H1 (cell line): ENCODE data around the gene HPN. TPM values are rescaled to one million over a fixed set of nuclear protein-coding genes. Genes with fewer than 3 reads are reported as not detected.

Experiments used
- CTCF ChIA-PET: fragments of 300-600 bp; sonication (Branson Sonifier 250); formaldehyde crosslinking; loops from one replicate; lab custom pipeline; 2021; ENCODE audit not compliant: partially characterized antibody; lab: Charles Lee
- POLR2A ChIA-PET: fragments of 300-600 bp; sonication (Branson Sonifier 250); formaldehyde crosslinking; loops from one replicate; lab custom pipeline; 2021; ENCODE audit warnings: inconsistent platforms; ENCODE audit not compliant: partially characterized antibody; lab: Charles Lee
- DNase-seq, 2 experiments: peaks; one replicate each; pipeline versions ENCODE4 v3.0.0 to v3.0.0-alpha.2; 2010 to 2022; ENCODE audit warnings: low spot score in 2 of 2, low read depth in 1 of 2, mixed read lengths in 1 of 2
- FAIRE-seq: peaks from 2 replicates; lab custom pipeline; 2011; peaks lifted over from hg19 to GRCh38; lab: Jason Lieb, UNC
- H2AFZ ChIP-seq: 2 replicates; pipeline ENCODE4 v1.8.1; 2012; ENCODE audit warnings: low read length, inconsistent platforms
- H2AK5ac ChIP-seq: 2 replicates; pipeline ENCODE4 v1.6.1; 2013; ENCODE audit warnings: low read depth, low read length
- H2BK120ac ChIP-seq: replicated peaks from 2 replicates; pipeline ENCODE3; 2013; ENCODE audit warnings: low read depth, low read length, inconsistent platforms
- H2BK12ac ChIP-seq: 2 replicates; pipeline ENCODE4 v1.6.1; 2013; ENCODE audit warnings: low read depth, low read length
- H2BK15ac ChIP-seq: 2 replicates; pipeline ENCODE4 v1.6.1; 2013; ENCODE audit warnings: low read length
- H2BK20ac ChIP-seq: 2 replicates; pipeline ENCODE4 v1.6.1; 2013; ENCODE audit warnings: low read length
- H2BK5ac ChIP-seq: 2 replicates; pipeline ENCODE4 v1.6.1; 2013; ENCODE audit warnings: low read depth, low read length
- H3K14ac ChIP-seq: 2 replicates; pipeline ENCODE4 v1.6.1; 2013; ENCODE audit warnings: inconsistent platforms; ENCODE audit not compliant: insufficient read length
- H3K18ac ChIP-seq: 2 replicates; pipeline ENCODE4 v1.6.1; 2013; ENCODE audit warnings: low read length; ENCODE audit errors: extremely low read depth
- H3K23ac ChIP-seq: 2 replicates; pipeline ENCODE4 v1.6.1; 2013; ENCODE audit warnings: inconsistent platforms; ENCODE audit not compliant: insufficient read length
- H3K23me2 ChIP-seq: 2 replicates; pipeline ENCODE4 v1.6.1; 2013; ENCODE audit warnings: low read depth, low read length
- H3K27ac ChIP-seq: 2 replicates; pipeline ENCODE4 v1.6.1; 2011; ENCODE audit warnings: low read depth, low read length, inconsistent platforms
- H3K27me3 ChIP-seq, 4 experiments: replicated peaks in 1 of 4; 1 replicate in 1 of 4; 2 replicates in 3 of 4; pipeline versions ENCODE4 v1.6.1 to v1.8.1; 2011 to 2013; ENCODE audit warnings: low read length in 3 of 4, mild to moderate bottlenecking in 3 of 4, inconsistent platforms in 2 of 4, mixed read lengths in 2 of 4, moderate library complexity in 1 of 4; ENCODE audit not compliant: control insufficient read depth in 3 of 4, insufficient read depth in 3 of 4; ENCODE audit errors: extremely low read depth in 1 of 4
- H3K36me3 ChIP-seq, 4 experiments: 2 replicates each; pipeline versions ENCODE4 v1.6.1 to v1.8.1; 2011 to 2013; ENCODE audit warnings: mild to moderate bottlenecking in 4 of 4, low read length in 3 of 4, moderate library complexity in 2 of 4, control low read depth in 1 of 4, inconsistent platforms in 1 of 4; ENCODE audit not compliant: insufficient read depth in 4 of 4, control insufficient read depth in 2 of 4
- H3K4ac ChIP-seq: replicated peaks from 2 replicates; pipeline ENCODE3; 2013; ENCODE audit warnings: low read length, low read depth, mixed read lengths, inconsistent platforms; ENCODE audit not compliant: insufficient read length
- H3K4me1 ChIP-seq, 4 experiments: replicated peaks in 1 of 4; 1 replicate in 1 of 4; 2 replicates in 3 of 4; pipeline versions ENCODE4 v1.6.1 to v1.8.1; 2011 to 2013; ENCODE audit warnings: low read length in 3 of 4, inconsistent platforms in 2 of 4, mixed read lengths in 1 of 4; ENCODE audit not compliant: insufficient read depth in 4 of 4, control insufficient read depth in 3 of 4
- H3K4me2 ChIP-seq, 2 experiments: 2 replicates each; pipeline versions ENCODE4 v1.6.1 to v1.8.1; 2011 to 2013; ENCODE audit warnings: low read depth in 2 of 2, low read length in 2 of 2, control low read depth in 1 of 2, inconsistent platforms in 1 of 2, mild to moderate bottlenecking in 1 of 2; ENCODE audit not compliant: insufficient read depth in 1 of 2
- H3K4me3 ChIP-seq, 4 experiments: fragments of 200-600, 300-600 bp in 1 of 4; sonication (generic), shearing (Covaris generic), sonication (Bioruptor Twin) in 1 of 4; 2 replicates each; pipeline versions ENCODE4 v1.5.1 to v1.8.1; 2011 to 2016; ENCODE audit warnings: low read length in 4 of 4, low read depth in 3 of 4, control low read depth in 2 of 4, inconsistent platforms in 2 of 4, mild to moderate bottlenecking in 2 of 4, mixed read lengths in 1 of 4, moderate library complexity in 1 of 4; ENCODE audit not compliant: insufficient read depth in 2 of 4; ENCODE audit errors: extremely low read depth in 1 of 4
- H3K56ac ChIP-seq: replicated peaks from 2 replicates; pipeline ENCODE3; 2013; ENCODE audit warnings: low read depth, mild to moderate bottlenecking, mixed read lengths, low read length, inconsistent platforms; ENCODE audit not compliant: insufficient read length
- H3K79me1 ChIP-seq: 2 replicates; pipeline ENCODE4 v1.6.1; 2013; ENCODE audit warnings: low read depth, low read length, control low read depth
- H3K79me2 ChIP-seq, 2 experiments: 2 replicates each; pipeline versions ENCODE4 v1.6.1 to v1.8.1; 2012 to 2013; ENCODE audit warnings: low read length in 2 of 2, mild to moderate bottlenecking in 2 of 2, inconsistent platforms in 1 of 2; ENCODE audit not compliant: insufficient read depth in 2 of 2, control insufficient read depth in 1 of 2
- H3K9ac ChIP-seq, 4 experiments: replicated peaks in 1 of 4; 1 replicate in 1 of 4; 2 replicates in 3 of 4; pipeline versions ENCODE4 v1.6.1 to v1.8.1; 2011 to 2013; ENCODE audit warnings: low read depth in 3 of 4, low read length in 3 of 4, control low read depth in 2 of 4, mild to moderate bottlenecking in 2 of 4, moderate library complexity in 2 of 4, inconsistent platforms in 1 of 4; ENCODE audit errors: extremely low read depth in 1 of 4
- H3K9me3 ChIP-seq, 2 experiments: 2 replicates each; pipeline versions ENCODE4 v1.6.1 to v1.8.1; 2012 to 2013; ENCODE audit warnings: mild to moderate bottlenecking in 2 of 2, moderate library complexity in 2 of 2, control low read depth in 1 of 2, inconsistent platforms in 1 of 2, low read depth in 1 of 2, low read length in 1 of 2, mixed read lengths in 1 of 2; ENCODE audit not compliant: insufficient read depth in 2 of 2
- H4K20me1 ChIP-seq, 2 experiments: replicated peaks in 1 of 2; 2 replicates each; pipeline versions ENCODE3 to v1.8.1; 2011 to 2013; ENCODE audit warnings: inconsistent platforms in 2 of 2, low read length in 2 of 2, mild to moderate bottlenecking in 1 of 2; ENCODE audit not compliant: insufficient read depth in 2 of 2, control insufficient read depth in 1 of 2
- H4K5ac ChIP-seq: 2 replicates; pipeline ENCODE4 v1.6.1; 2013; ENCODE audit warnings: low read length, low read depth, mixed read lengths, inconsistent platforms; ENCODE audit not compliant: insufficient read length
- H4K8ac ChIP-seq: 2 replicates; pipeline ENCODE4 v1.8.0; 2013; ENCODE audit warnings: mild to moderate bottlenecking, moderate library complexity, low read length, inconsistent platforms; ENCODE audit not compliant: insufficient read depth; ENCODE audit errors: extremely low read depth
- H4K91ac ChIP-seq: replicated peaks from 2 replicates; pipeline ENCODE3; 2013; ENCODE audit warnings: low read length, mixed read lengths, inconsistent platforms; ENCODE audit not compliant: insufficient read length
- E2F6 ChIP-seq: IDR thresholded peaks from 2 replicates; pipeline ENCODE4 v1.6.1; 2012; ENCODE audit warnings: inconsistent platforms
- GTF2F1 ChIP-seq: IDR thresholded peaks from 2 replicates; pipeline ENCODE4 v1.6.1; 2012; ENCODE audit warnings: low read depth, low read length, improper control_type of control experiment, borderline replicate concordance
- SRF ChIP-seq: IDR thresholded peaks from 2 replicates; pipeline ENCODE4 v1.6.1; 2011; ENCODE audit warnings: mild to moderate bottlenecking, low read depth, low read length, moderate library complexity
- WGBS, 2 experiments: shearing (Covaris generic) in 1 of 2; methylation state at CpG; one replicate each; pipeline versions ENCODE4 v1.1.6 to v1.1.7; 2013 to 2015; ENCODE audit warnings: low lambda C conversion rate in 2 of 2, mixed read lengths in 2 of 2, inconsistent platforms in 1 of 2, low coverage in 1 of 2, missing lambda C conversion rate in 1 of 2; ENCODE audit not compliant: insufficient replicate concordance in 2 of 2, insufficient coverage in 1 of 2, insufficient read length in 1 of 2; ENCODE audit errors: extremely low coverage in 1 of 2, missing lambda C conversion rate in 1 of 2; 5-methylcytosine and 5-hydroxymethylcytosine counted together
- polyA plus RNA-seq, 7 experiments: library from polyadenylated mRNA; depleted of rRNA in 3 of 7; stranded (reverse) in 5 of 7; unstranded in 2 of 7; fragments of >200 nt in 5 of 7; fragments of 200-250 nt in 2 of 7; gene quantifications; 1 replicate in 5 of 7; 2 replicates in 1 of 7; 4 replicates in 1 of 7; pipeline versions ENCODE4 v1.2.1 to v1.2.3, GENCODE V29; 2011 to 2013; ENCODE audit warnings: missing spikeins in 2 of 7, mixed read lengths in 2 of 7
- total RNA-seq: library from RNA; stranded (reverse); fragmentation: NEBNext Ultra II Directional; extraction: Animal tissue kit (Norgen Biotek cat#: 25700); gene quantifications from 2 replicates; pipeline ENCODE4 v1.2.1, GENCODE V29; 2021

The HPN gene
- total and polyA plus RNA-seq, 2 of the 8 experiments (the other 6 are each of a cell fraction or from before 2014, with no cell fraction given): 14.7 to 33.7 TPM

- Histone ChIP-seq H3K23ac (no peak overlapping the region), H2BK120ac (no peak overlapping the region), H2AFZ (no peak overlapping the region), H3K4ac (no peak overlapping the region), H3K14ac (no peak overlapping the region), H2BK5ac (no peak overlapping the region), H3K9me3 (no peaks in the 10 kb centered on the region), H2AK5ac (no peak overlapping the region), H3K56ac (no peak overlapping the region), H3K79me1 (no peaks in the 10 kb centered on the region), H2BK12ac (no peak overlapping the region), H3K27me3 (peaks cover 0 to 2% (median 0%) of the 10 kb centered on the region in 4 experiments; a peak in 1 of 7 replicates), H3K27ac (no peak overlapping the region), H2BK15ac (no peak overlapping the region), H4K91ac (no peak overlapping the region), H4K5ac (no peak overlapping the region), H3K18ac (no peak overlapping the region), H3K4me3 (no peak overlapping the region), H3K79me2 (no peaks in the 10 kb centered on the region), H2BK20ac (no peak overlapping the region), H3K4me2 (no peak overlapping the region), H3K36me3 (no peaks in the 10 kb centered on the region), H3K23me2 (no peaks in the 10 kb centered on the region; the same call in 1 of the 2 replicates), H4K20me1 (peaks cover 0 to 1% of the 10 kb centered on the region in 2 experiments), H3K4me1 (peaks cover 3 to 9% (median 5%) of the 10 kb centered on the region in 4 experiments), H3K9ac (no peak overlapping the region), H4K8ac (no peak overlapping the region)
- TF ChIP-seq E2F6 (no peak), GTF2F1 (no peak), SRF (no peak)
- 82% methylated on average over 10 of the region's 10 CpGs; no CpG with 5 or more reads in 1 of the 2 experiments for WGBS, 2 experiments
- DNase-seq (no peak), FAIRE-seq (no peak)
- ChIA-PET POLR2A (no interaction called here), CTCF (interaction anchor here (0.7 to 5.0 kb wide), 11 partner anchors 9 to 212 kb away, joined by 3 to 73 read pairs (median 4); partner anchors contain the start of genes FXYD7 and LGI4)
These were observed 22.7 kb downstream of the HPN start for GRCh38 chr19:35063940-35064818.
